Measurements from ENCODE around the gene AHSG. TPM values are rescaled to one million over a fixed set of nuclear protein-coding genes. Genes with fewer than 3 reads are reported as not detected.

The AHSG gene
- total RNA-seq, 2 experiments from 2014 or later: not detected

DNA sequence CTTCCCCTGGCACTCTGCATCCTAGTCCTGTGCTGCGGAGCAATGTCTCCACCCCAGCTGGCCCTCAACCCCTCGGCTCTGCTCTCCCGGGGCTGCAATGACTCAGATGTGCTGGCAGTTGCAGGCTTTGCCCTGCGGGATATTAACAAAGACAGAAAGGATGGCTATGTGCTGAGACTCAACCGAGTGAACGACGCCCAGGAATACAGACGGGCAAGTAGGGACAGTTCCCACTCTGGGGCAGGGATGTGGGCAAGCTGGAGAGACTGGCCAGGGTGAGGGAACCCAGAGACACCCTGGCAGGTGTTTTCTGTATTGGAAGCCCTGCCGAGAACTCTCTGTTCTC lies 27.6 kb downstream of the AHSG start:
- ChIA-PET CTCF (no interaction called here), POLR2A (no interaction called here)
- Histone ChIP-seq H3K9me3 (ENCODE audit: control insufficient read depth in 1 of 2, insufficient read depth in 1 of 2, low read length in 2 of 2) (no peaks in the 10 kb centered on the region), H3K4me3 (ENCODE audit: low read length) (no peak overlapping the region), H3K27me3 (ENCODE audit: control insufficient read depth in 1 of 2, insufficient read depth in 2 of 2, low read length in 2 of 2) (peaks cover 0 to 5% of the 10 kb centered on the region in 2 experiments), H3K4me1 (ENCODE audit: insufficient read depth, low read length) (no peaks in the 10 kb centered on the region), H3K36me3 (ENCODE audit: insufficient read depth, low read length) (no peaks in the 10 kb centered on the region), H3K27ac (ENCODE audit: low read depth in 1 of 2, low read length in 2 of 2) (no peak overlapping the region)
- no peak overlapping the region for H3K4me3 Mint-ChIP-seq
- intact Hi-C loops (cut with DNase I, micrococcal nuclease): no loop called here
- no peak for TF ChIP-seq CTCF (IDR thresholded peaks at IDR 0.05)
- ATAC-seq (ENCODE audit: poor library complexity) (no peak), DNase-seq (no peak)
- H3K36me3 Mint-ChIP-seq (ENCODE audit: low read depth): no peaks in the 10 kb centered on the region
- no peaks in the 10 kb centered on the region for H3K4me1 Mint-ChIP-seq (ENCODE audit: low read depth)
- no peak overlapping the region for H3K27ac Mint-ChIP-seq
- H3K9me3 Mint-ChIP-seq: no peaks in the 10 kb centered on the region
- H3K27me3 Mint-ChIP-seq: peaks cover 36% of the 10 kb centered on the region

GRCh38 chr3:186640929-186641328 lies 28.1 kb downstream of the AHSG start:
- ATAC-seq (ENCODE audit: poor library complexity) (no peak), DNase-seq (no peak)
- POLR2A ChIA-PET: no interaction called here
- no peaks in the 10 kb centered on the region for H3K9me3 ChIP-seq (ENCODE audit: control insufficient read depth in 1 of 2, insufficient read depth in 1 of 2, low read length in 2 of 2)
- H3K27me3 Mint-ChIP-seq: peaks cover 36% of the 10 kb centered on the region
- H3K36me3 Mint-ChIP-seq (ENCODE audit: low read depth): no peaks in the 10 kb centered on the region
- peaks cover 0 to 5% of the 10 kb centered on the region in 2 experiments for H3K27me3 ChIP-seq (ENCODE audit: control insufficient read depth in 1 of 2, insufficient read depth in 2 of 2, low read length in 2 of 2)
- H3K9me3 Mint-ChIP-seq: no peaks in the 10 kb centered on the region
- TF ChIP-seq CTCF (IDR thresholded peaks at IDR 0.05): no peak
- H3K4me1 Mint-ChIP-seq (ENCODE audit: low read depth): no peaks in the 10 kb centered on the region
- H3K36me3 ChIP-seq (ENCODE audit: insufficient read depth, low read length): no peaks in the 10 kb centered on the region
- intact Hi-C loops (cut with DNase I, micrococcal nuclease): no loop called here
- no peak overlapping the region for H3K27ac ChIP-seq (ENCODE audit: low read depth in 1 of 2, low read length in 2 of 2)
- H3K4me1 ChIP-seq (ENCODE audit: insufficient read depth, low read length): no peaks in the 10 kb centered on the region
- H3K4me3 ChIP-seq (ENCODE audit: low read length): no peak overlapping the region
- CTCF ChIA-PET: no interaction called here
- H3K27ac Mint-ChIP-seq: no peak overlapping the region
- no peak overlapping the region for H3K4me3 Mint-ChIP-seq

DNA sequence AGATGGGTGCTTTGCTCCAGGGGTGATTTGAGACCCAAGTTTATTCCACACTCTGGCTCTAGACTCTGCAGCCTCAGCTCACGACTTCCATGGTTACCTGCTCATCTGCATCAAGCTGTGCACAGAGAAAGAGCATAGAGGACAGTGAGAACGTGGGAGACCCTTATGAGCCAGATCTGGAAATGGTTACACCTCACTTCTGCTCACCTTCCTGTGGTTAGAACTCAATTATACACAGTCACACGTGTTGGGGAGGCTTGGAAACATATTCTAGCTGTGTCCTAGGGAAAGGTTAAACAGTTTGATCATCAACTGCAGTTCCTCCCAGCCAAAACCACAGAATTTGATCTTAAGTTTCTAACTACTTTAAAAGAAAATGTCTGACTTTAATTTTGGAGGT lies 29.2 kb downstream of the AHSG start:
- ATAC-seq (ENCODE audit: poor library complexity): no peak
- H3K9me3 Mint-ChIP-seq: no peaks in the 10 kb centered on the region
- no peaks in the 10 kb centered on the region for H3K4me1 Mint-ChIP-seq (ENCODE audit: low read depth)
- peaks cover 0 to 3% of the 10 kb centered on the region in 2 experiments for H3K27me3 ChIP-seq (ENCODE audit: control insufficient read depth in 1 of 2, insufficient read depth in 2 of 2, low read length in 2 of 2)
- H3K9me3 ChIP-seq (ENCODE audit: control insufficient read depth in 1 of 2, insufficient read depth in 1 of 2, low read length in 2 of 2): no peaks in the 10 kb centered on the region
- TF ChIP-seq CTCF (IDR thresholded peaks at IDR 0.05): no peak
- H3K36me3 Mint-ChIP-seq (ENCODE audit: low read depth): no peaks in the 10 kb centered on the region
- CTCF ChIA-PET: no interaction called here
- no peak overlapping the region for H3K27ac Mint-ChIP-seq
- no peaks in the 10 kb centered on the region for H3K4me1 ChIP-seq (ENCODE audit: insufficient read depth, low read length)
- POLR2A ChIA-PET: no interaction called here
- intact Hi-C loops (cut with DNase I, micrococcal nuclease): no loop called here
- H3K27me3 Mint-ChIP-seq: peaks cover 33% of the 10 kb centered on the region
- no peak overlapping the region for H3K27ac ChIP-seq (ENCODE audit: low read depth in 1 of 2, low read length in 2 of 2)
- H3K36me3 ChIP-seq (ENCODE audit: insufficient read depth, low read length): no peaks in the 10 kb centered on the region
- no peak for DNase-seq
- no peak overlapping the region for H3K4me3 ChIP-seq (ENCODE audit: low read length)
- H3K4me3 Mint-ChIP-seq: no peak overlapping the region

Measured in CD4-positive, alpha-beta T cell (primary cell).